Measurements from ENCODE around the gene TTC7B.

DNA sequence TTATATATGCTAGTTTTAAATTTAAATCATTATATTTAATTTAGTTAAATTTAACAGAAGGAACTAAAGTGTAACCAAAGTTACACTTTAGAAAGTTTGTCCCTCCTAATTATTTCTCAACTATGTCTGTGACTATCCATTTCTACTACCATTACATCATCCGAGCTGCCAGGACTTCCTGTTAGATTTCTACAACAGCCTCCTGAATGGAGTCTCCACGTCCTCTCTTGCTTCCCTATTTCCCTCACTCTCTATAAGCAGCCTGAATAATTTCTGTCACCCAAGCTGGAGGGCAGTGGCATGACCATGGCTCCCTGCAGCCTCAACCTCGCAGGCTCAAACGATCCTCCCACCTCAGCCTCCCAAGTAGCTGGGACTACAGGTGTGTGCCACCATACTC lies 84.1 kb downstream of the TTC7B start:
- TF ChIP-seq GABPA (IDR thresholded peaks at IDR 0.05; ENCODE audit: low read depth) (no peak), CTCF (IDR thresholded peaks at IDR 0.05; ENCODE audit: insufficient read depth, low read length) (no peak), POLR2AphosphoS5 (IDR thresholded peaks at IDR 0.05; ENCODE audit: low read depth) (no peak)
- TF ChIP-seq, protein P1, sequence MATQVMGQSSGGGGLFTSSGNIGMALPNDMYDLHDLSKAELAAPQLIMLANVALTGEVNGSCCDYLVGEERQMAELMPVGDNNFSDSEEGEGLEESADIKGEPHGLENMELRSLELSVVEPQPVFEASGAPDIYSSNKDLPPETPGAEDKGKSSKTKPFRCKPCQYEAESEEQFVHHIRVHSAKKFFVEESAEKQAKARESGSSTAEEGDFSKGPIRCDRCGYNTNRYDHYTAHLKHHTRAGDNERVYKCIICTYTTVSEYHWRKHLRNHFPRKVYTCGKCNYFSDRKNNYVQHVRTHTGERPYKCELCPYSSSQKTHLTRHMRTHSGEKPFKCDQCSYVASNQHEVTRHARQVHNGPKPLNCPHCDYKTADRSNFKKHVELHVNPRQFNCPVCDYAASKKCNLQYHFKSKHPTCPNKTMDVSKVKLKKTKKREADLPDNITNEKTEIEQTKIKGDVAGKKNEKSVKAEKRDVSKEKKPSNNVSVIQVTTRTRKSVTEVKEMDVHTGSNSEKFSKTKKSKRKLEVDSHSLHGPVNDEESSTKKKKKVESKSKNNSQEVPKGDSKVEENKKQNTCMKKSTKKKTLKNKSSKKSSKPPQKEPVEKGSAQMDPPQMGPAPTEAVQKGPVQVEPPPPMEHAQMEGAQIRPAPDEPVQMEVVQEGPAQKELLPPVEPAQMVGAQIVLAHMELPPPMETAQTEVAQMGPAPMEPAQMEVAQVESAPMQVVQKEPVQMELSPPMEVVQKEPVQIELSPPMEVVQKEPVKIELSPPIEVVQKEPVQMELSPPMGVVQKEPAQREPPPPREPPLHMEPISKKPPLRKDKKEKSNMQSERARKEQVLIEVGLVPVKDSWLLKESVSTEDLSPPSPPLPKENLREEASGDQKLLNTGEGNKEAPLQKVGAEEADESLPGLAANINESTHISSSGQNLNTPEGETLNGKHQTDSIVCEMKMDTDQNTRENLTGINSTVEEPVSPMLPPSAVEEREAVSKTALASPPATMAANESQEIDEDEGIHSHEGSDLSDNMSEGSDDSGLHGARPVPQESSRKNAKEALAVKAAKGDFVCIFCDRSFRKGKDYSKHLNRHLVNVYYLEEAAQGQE (IDR thresholded peaks at IDR 0.05; ENCODE audit: insufficient replicate concordance, low read depth) = no peak

Data from HL-60 (cell line).